Transverse colon (tissue), 4 donors: ENCODE data around the gene GOLGA6D. TPM values are rescaled to one million over a fixed set of nuclear protein-coding genes. Genes with fewer than 3 reads are reported as not detected.
"Not testable (repeated sequence)": the region's sequence is repeated elsewhere in the genome, so short reads cannot be mapped to it uniquely, and the experiment has no call there.

Experiments used
- DNase-seq: peaks from one replicate; pipeline ENCODE4 v3.0.0-alpha.2; 2019
- H3K27ac ChIP-seq, 4 donors: fragments of 200-600 bp; sonication (generic); 2 replicates each; pipeline ENCODE4 v1.5.1; 2016 to 2018; ENCODE audit warnings: inconsistent platforms in 4 of 4
- H3K27me3 ChIP-seq: fragments of 200-600 bp; sonication (generic); 2 replicates; pipeline ENCODE4 v1.5.1; 2017; ENCODE audit warnings: inconsistent platforms
- H3K36me3 ChIP-seq, 4 donors: fragments of 200-600 bp; sonication (generic); 2 replicates each; pipeline ENCODE4 v1.5.1; 2017 to 2019; ENCODE audit warnings: inconsistent platforms in 4 of 4
- H3K4me1 ChIP-seq, 4 donors: fragments of 200-600 bp; sonication (generic); 2 replicates each; pipeline ENCODE4 v1.5.1; 2017 to 2020; ENCODE audit warnings: inconsistent platforms in 4 of 4
- H3K4me3 ChIP-seq, 4 donors: fragments of 200-600 bp; sonication (generic); 1 replicate in 1 of 4; 2 replicates in 3 of 4; pipeline versions ENCODE4 v1.5.1 to v1.6.1; 2017 to 2019; ENCODE audit warnings: inconsistent platforms in 4 of 4
- H3K9me3 ChIP-seq, 2 donors: fragments of 200-600 bp; sonication (generic); 2 replicates each; pipeline ENCODE4 v1.5.1; 2017 to 2019; ENCODE audit warnings: inconsistent platforms in 2 of 2
- EP300 ChIP-seq: sonication (generic); formaldehyde crosslinking; IDR thresholded peaks from one replicate; pipeline ENCODE4 v1.6.1; 2017; ENCODE audit warnings: antibody characterized with exemption, low read depth
- POLR2A ChIP-seq: fragments of 450-650 bp; IDR thresholded peaks from one replicate; pipeline ENCODE4 v1.6.1; 2016; ENCODE audit warnings: antibody characterized with exemption, mild to moderate bottlenecking, moderate library complexity
- POLR2AphosphoS5 ChIP-seq, 3 donors: sonication (generic); formaldehyde crosslinking; IDR thresholded peaks; one replicate each; pipeline ENCODE4 v1.6.1; 2016; ENCODE audit warnings: antibody characterized with exemption in 3 of 3
- WGBS, 2 donors: methylation state at CpG; one replicate each; pipeline ENCODE4 v1.1.5; 2018; ENCODE audit warnings: low coverage in 1 of 2; 5-methylcytosine and 5-hydroxymethylcytosine counted together
- in situ Hi-C, 4 donors: fragments of 200-750 bp; cut with MboI; loops; one replicate each; pipeline versions ENCODE4 v1.15.0 to v1.15.1; 2017; ENCODE audit warnings: low sequenced_read_pairs in 3 of 4, low pct_ligation_motif_present in 1 of 4, low pct_unique_long_range_greater_than_20kb in 1 of 4
- intact Hi-C: fragments of 100-400 bp; cut with DNase I; formaldehyde crosslinking; loops from one replicate; pipeline ENCODE4 v1.15.1; 2023; ENCODE audit warnings: low total_unique reads
- total RNA-seq, 4 donors: library from RNA; depleted of rRNA; stranded (reverse); fragments of >200 nt; gene quantifications; one replicate each; pipeline ENCODE4 v1.1.0, GENCODE V29; 2016
- TF ChIP-seq, protein P1 (sequence below), 5 experiments: fragments of 200-600 bp in 3 of 5; fragments of 450-650 bp in 2 of 5; sonication (generic) in 3 of 5; IDR thresholded peaks; 1 replicate in 2 of 5; 2 replicates in 3 of 5; pipeline ENCODE4 v1.5.1; 2016 to 2017; ENCODE audit warnings: antibody characterized with exemption in 5 of 5, inconsistent platforms in 3 of 5, mild to moderate bottlenecking in 2 of 5, moderate library complexity in 1 of 5

Gene GOLGA6D
- total RNA-seq, 4 donors from 2014 or later: not detected

DNA sequence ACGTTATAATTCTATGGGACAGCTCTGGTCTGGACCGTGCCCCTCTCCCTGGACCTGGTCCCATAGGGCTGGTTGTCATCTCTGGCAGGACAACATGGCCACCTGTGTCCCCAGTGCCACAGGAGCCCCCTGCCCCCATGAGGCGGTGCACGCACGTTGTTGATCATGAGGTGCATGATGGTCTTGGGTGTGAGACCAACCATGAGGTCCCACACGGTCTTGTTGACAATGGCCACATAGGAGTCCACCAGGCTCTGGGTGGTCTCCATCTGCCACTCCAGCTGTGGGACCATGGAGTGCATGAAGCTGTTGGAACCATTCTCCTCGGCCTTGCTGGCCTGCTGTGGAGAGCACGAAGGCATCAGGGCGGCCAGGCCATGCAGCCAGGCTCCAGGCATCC, 19.7 kb downstream of the GOLGA6D start:
- in situ Hi-C loops: loop anchor here in 2 of 4 donors (25.0 kb wide), 2 partner anchors 290 to 1240 kb away; partner anchors contain the start of gene PPCDC (in 1 of the 2)
- DNase-seq: no peak
- Histone ChIP-seq H3K4me1 (no peaks in the 10 kb centered on the region), H3K9me3 (no peaks in the 10 kb centered on the region), H3K27ac (no peak overlapping the region), H3K27me3 (peaks cover 17% of the 10 kb centered on the region), H3K4me3 (no peak overlapping the region), H3K36me3 (no peaks in the 10 kb centered on the region)
- WGBS, 2 donors: 86 to 100% methylated on average over 2 to 8 of the region's 9 CpGs
- intact Hi-C loops: no loop called here
- TF ChIP-seq, protein P1, sequence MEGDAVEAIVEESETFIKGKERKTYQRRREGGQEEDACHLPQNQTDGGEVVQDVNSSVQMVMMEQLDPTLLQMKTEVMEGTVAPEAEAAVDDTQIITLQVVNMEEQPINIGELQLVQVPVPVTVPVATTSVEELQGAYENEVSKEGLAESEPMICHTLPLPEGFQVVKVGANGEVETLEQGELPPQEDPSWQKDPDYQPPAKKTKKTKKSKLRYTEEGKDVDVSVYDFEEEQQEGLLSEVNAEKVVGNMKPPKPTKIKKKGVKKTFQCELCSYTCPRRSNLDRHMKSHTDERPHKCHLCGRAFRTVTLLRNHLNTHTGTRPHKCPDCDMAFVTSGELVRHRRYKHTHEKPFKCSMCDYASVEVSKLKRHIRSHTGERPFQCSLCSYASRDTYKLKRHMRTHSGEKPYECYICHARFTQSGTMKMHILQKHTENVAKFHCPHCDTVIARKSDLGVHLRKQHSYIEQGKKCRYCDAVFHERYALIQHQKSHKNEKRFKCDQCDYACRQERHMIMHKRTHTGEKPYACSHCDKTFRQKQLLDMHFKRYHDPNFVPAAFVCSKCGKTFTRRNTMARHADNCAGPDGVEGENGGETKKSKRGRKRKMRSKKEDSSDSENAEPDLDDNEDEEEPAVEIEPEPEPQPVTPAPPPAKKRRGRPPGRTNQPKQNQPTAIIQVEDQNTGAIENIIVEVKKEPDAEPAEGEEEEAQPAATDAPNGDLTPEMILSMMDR (IDR thresholded peaks at IDR 0.05): no peak
- no peak for TF ChIP-seq POLR2A
- TF ChIP-seq POLR2AphosphoS5 (IDR thresholded peaks at IDR 0.05): no peak
- no peak for TF ChIP-seq EP300

DNA sequence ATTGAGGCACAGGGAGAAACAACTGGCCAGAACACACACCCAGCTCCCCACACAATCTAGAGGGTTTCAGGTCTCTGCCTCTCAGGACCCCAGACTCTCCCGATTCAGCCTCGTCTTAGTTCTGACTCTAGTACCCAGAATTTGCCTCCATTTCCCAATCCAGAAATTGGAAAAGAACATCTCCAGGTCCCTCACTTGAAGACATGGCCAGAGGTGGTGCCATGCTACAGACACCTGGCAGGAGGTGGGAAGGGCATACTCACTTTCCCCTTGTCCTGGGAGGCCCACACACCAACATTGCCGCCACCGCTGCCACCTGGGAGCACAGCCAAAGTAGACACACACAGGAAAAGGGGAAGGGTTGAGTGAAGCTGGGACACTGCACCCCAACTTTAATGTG, 20.1 kb downstream of the GOLGA6D start:
- peaks cover 18% of the 10 kb centered on the region for H3K27me3 ChIP-seq
- H3K4me3 ChIP-seq, H3K36me3 ChIP-seq, intact Hi-C loops, DNase-seq, H3K9me3 ChIP-seq, H3K4me1 ChIP-seq, H3K27ac ChIP-seq: not testable (repeated sequence)
- 100% methylated on average over 4 of the region's 4 CpGs; no CpG with 5 or more reads in 1 of the 2 donors for WGBS, 2 donors
- in situ Hi-C loops: loop anchor here in 2 of 4 donors (25.0 kb wide), 2 partner anchors 290 to 1240 kb away; partner anchors contain the start of gene PPCDC (in 1 of the 2)

DNA sequence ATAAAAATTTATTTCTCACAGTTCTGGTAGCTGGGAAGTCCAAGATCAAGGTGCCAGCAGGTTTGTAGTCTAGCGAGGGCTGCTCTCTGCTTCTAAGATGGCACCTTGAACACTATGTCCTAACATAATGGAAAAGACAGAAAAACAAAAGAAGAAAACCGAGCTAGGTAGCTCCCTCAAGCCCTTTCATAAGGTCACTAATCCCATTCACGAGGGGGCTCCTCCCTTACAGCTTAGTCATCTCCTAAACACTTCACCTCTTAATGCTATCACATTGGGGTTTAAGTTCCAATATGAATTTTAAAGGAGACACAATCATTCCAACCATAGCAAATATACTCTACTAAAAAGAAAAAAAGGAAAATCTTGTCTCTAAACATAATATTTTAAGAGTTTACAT, 23.6 kb downstream of the GOLGA6D start:
- no peaks in the 10 kb centered on the region for H3K36me3 ChIP-seq
- no peaks in the 10 kb centered on the region for H3K9me3 ChIP-seq
- in situ Hi-C loops (loop anchor here in 2 of 4 donors (25.0 kb wide), 2 partner anchors 294 to 1244 kb away; partner anchors contain the start of gene PPCDC (in 1 of the 2)), intact Hi-C loops (no loop called here)
- no peak for DNase-seq
- no peaks in the 10 kb centered on the region for H3K4me1 ChIP-seq
- no peak overlapping the region for H3K4me3 ChIP-seq
- WGBS, 2 donors: 57 to 68% methylated on average over 3 of the region's 3 CpGs
- H3K27me3 ChIP-seq: peaks cover 27% of the 10 kb centered on the region
- TF ChIP-seq POLR2A (no peak), POLR2AphosphoS5 (IDR thresholded peaks at IDR 0.05) (no peak), EP300 (no peak)
- TF ChIP-seq, protein P1 (IDR thresholded peaks at IDR 0.05): no peak
- no peak overlapping the region for H3K27ac ChIP-seq

GRCh38 chr15:75307778-75308390, 25.2 kb downstream of the GOLGA6D start:
- in situ Hi-C loops: loop anchor here in 2 of 4 donors (25.0 kb wide), 2 partner anchors 296 to 1246 kb away; partner anchors contain the start of gene PPCDC (in 1 of the 2)
- WGBS, 2 donors: 21 to 63% methylated on average over 5 to 15 of the region's 15 CpGs
- TF ChIP-seq POLR2AphosphoS5 (IDR thresholded peaks at IDR 0.05): no peak
- TF ChIP-seq, protein P1 (IDR thresholded peaks at IDR 0.05): peak; percentile 35 to 66 (median 50)

DNA sequence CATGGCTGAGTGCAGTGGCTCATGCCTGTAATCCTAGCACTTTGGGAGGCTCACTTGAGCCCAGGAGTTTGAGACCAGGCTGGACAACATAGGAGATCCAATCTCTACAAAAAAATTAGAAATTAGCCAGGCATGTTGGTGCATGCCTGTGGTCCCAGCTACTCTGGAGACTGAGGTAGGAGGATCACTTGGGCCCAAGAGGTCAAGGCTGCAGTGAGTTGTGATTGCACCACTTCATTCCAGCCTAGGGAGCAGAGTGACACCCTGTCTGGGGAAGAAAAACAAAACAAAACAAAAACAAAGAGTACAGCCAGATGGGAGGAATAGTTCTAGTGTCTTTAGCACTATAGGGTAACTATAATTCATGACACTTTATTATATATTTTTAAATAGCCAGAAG, 27.1 kb downstream of the GOLGA6D start:
- TF ChIP-seq POLR2A: no peak
- no peak for TF ChIP-seq POLR2AphosphoS5 (IDR thresholded peaks at IDR 0.05)
- TF ChIP-seq EP300: no peak
- TF ChIP-seq, protein P1 (IDR thresholded peaks at IDR 0.05): no peak
- no peaks in the 10 kb centered on the region for H3K9me3 ChIP-seq
- H3K36me3 ChIP-seq: no peaks in the 10 kb centered on the region
- peaks cover 27% of the 10 kb centered on the region for H3K27me3 ChIP-seq
- DNase-seq: no peak
- intact Hi-C loops (no loop called here), in situ Hi-C loops (loop anchor here in 2 of 4 donors (25.0 kb wide), 2 partner anchors 297 to 1247 kb away; partner anchors contain the start of gene PPCDC (in 1 of the 2))
- no peaks in the 10 kb centered on the region for H3K4me1 ChIP-seq
- no peak overlapping the region for H3K4me3 ChIP-seq
- H3K27ac ChIP-seq: no peak overlapping the region

More at GRCh38 chr15:75307778-75308390, 25.2 kb downstream of the GOLGA6D start:
- Histone ChIP-seq H3K4me1 (no peaks in the 10 kb centered on the region), H3K9me3 (no peaks in the 10 kb centered on the region), H3K4me3 (no peak overlapping the region), H3K27ac (no peak overlapping the region), H3K36me3 (no peaks in the 10 kb centered on the region), H3K27me3 (peaks cover 27% of the 10 kb centered on the region)
- DNase-seq: peak; percentile 77
- intact Hi-C loops: no loop called here

GRCh38 chr15:75312548-75312947, 29.9 kb downstream of the GOLGA6D start:
- H3K27ac ChIP-seq, intact Hi-C loops, H3K4me3 ChIP-seq, H3K9me3 ChIP-seq, H3K36me3 ChIP-seq, H3K27me3 ChIP-seq, DNase-seq, H3K4me1 ChIP-seq: not testable (repeated sequence)
- 88 to 100% methylated on average over 1 of the region's 1 CpG for WGBS, 2 donors
- in situ Hi-C loops: loop anchor here in 2 of 4 donors (25.0 kb wide), 2 partner anchors 300 to 1250 kb away; partner anchors contain the start of gene PPCDC (in 1 of the 2)
